ENCODE measurements around the gene PROC. TPM values are rescaled to one million over a fixed set of nuclear protein-coding genes. Genes with fewer than 3 reads are reported as not detected.

PROC gene
- total RNA-seq, 1 experiment from 2014 or later: not detected

DNA sequence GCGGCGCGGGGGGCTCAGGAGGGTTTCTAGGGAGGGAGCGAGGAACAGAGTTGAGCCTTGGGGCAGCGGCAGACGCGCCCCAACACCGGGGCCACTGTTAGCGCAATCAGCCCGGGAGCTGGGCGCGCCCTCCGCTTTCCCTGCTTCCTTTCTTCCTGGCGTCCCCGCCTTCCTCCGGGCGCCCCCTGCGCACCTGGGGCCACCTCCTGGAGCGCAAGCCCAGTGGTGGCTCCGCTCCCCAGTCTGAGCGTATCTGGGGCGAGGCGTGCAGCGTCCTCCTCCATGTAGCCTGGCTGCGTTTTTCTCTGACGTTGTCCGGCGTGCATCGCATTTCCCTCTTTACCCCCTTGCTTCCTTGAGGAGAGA, 5.2 kb downstream of the PROC start:
- intact Hi-C loops (cut with micrococcal nuclease): no loop called here
- Histone ChIP-seq H3K27ac (ENCODE audit: low read depth, low read length) (no peak overlapping the region), H4K20me1 (ENCODE audit: insufficient read depth) (no peaks in the 10 kb centered on the region), H3K9me3 (ENCODE audit: control insufficient read depth in 1 of 2, insufficient read depth in 1 of 2, low read depth in 1 of 2, low read length in 2 of 2) (no peaks in the 10 kb centered on the region), H3K4me3 (replicated peaks in 1 of 2; ENCODE audit: low read depth in 1 of 2, low read length in 2 of 2) (peak overlapping the region; percentile 35 to 50), H3K9ac (ENCODE audit: low read length) (no peak overlapping the region), H2AFZ (ENCODE audit: low read depth, low read length, poor library complexity, severe bottlenecking) (no peak overlapping the region), H3K79me2 (ENCODE audit: insufficient read depth, low read length) (no peaks in the 10 kb centered on the region), H3K36me3 (ENCODE audit: control insufficient read depth in 1 of 2, insufficient read depth in 2 of 2, low read length in 2 of 2) (no peaks in the 10 kb centered on the region), H3K9me2 (ENCODE audit: insufficient read depth) (no peaks in the 10 kb centered on the region), H3K27me3 (ENCODE audit: insufficient read depth, low read length) (no peaks in the 10 kb centered on the region), H3K4me2 (ENCODE audit: low read length) (peak overlapping the region; percentile 73), H3K4me1 (ENCODE audit: control insufficient read depth in 1 of 2, insufficient read depth in 2 of 2, low read length in 2 of 2) (peaks cover 2 to 9% of the 10 kb centered on the region in 2 experiments; a peak in 2 of 4 replicates)
- ATAC-seq: peak; percentile 82
- ChIA-PET CTCF (no interaction called here), POLR2A (no interaction called here), RAD21 (ENCODE audit: low non-redundant PET in 1 of 2, low total read pairs in 2 of 2, uncharacterized antibody in 2 of 2, unreplicated experiment in 2 of 2) (no interaction called here)
- no peak for DNase-seq (ENCODE audit: low read depth, low spot score)
- no TSS peak for BruUV-seq (replicated peaks)
- TF ChIP-seq SIN3A (IDR thresholded peaks at IDR 0.05; ENCODE audit: low read depth) (no peak), EZH2phosphoT487 (IDR thresholded peaks at IDR 0.05; ENCODE audit: borderline replicate concordance) (no peak), YY1 (IDR thresholded peaks at IDR 0.05; ENCODE audit: extremely low read depth, insufficient replicate concordance, low read depth, low read length) (no peak), ZFX (IDR thresholded peaks at IDR 0.05) (no peak), RAD21 (IDR thresholded peaks at IDR 0.05; ENCODE audit: low read depth) (no peak), POLR2AphosphoS5 (IDR thresholded peaks at IDR 0.05; ENCODE audit: low read depth, low read length) (no peak)

- ATAC-seq: peak; percentile 23; the same call in 1 of the 2 replicates
- Histone ChIP-seq H3K27me3 (ENCODE audit: insufficient read depth, low read length) (no peaks in the 10 kb centered on the region), H2AFZ (ENCODE audit: low read depth, low read length, poor library complexity, severe bottlenecking) (no peak overlapping the region), H3K4me3 (replicated peaks in 1 of 2; ENCODE audit: low read depth in 1 of 2, low read length in 2 of 2) (peak overlapping the region; percentile 35 to 50; a peak in 3 of 4 replicates), H3K9ac (ENCODE audit: low read length) (no peak overlapping the region), H3K9me3 (ENCODE audit: control insufficient read depth in 1 of 2, insufficient read depth in 1 of 2, low read depth in 1 of 2, low read length in 2 of 2) (no peaks in the 10 kb centered on the region), H3K4me1 (ENCODE audit: control insufficient read depth in 1 of 2, insufficient read depth in 2 of 2, low read length in 2 of 2) (peaks cover 2 to 9% of the 10 kb centered on the region in 2 experiments; a peak in 2 of 4 replicates), H3K27ac (ENCODE audit: low read depth, low read length) (no peak overlapping the region), H3K36me3 (ENCODE audit: control insufficient read depth in 1 of 2, insufficient read depth in 2 of 2, low read length in 2 of 2) (no peaks in the 10 kb centered on the region), H3K4me2 (ENCODE audit: low read length) (peak overlapping the region; percentile 73), H4K20me1 (ENCODE audit: insufficient read depth) (no peaks in the 10 kb centered on the region), H3K9me2 (ENCODE audit: insufficient read depth) (no peaks in the 10 kb centered on the region), H3K79me2 (ENCODE audit: insufficient read depth, low read length) (no peaks in the 10 kb centered on the region)
- ChIA-PET RAD21 (ENCODE audit: low non-redundant PET in 1 of 2, low total read pairs in 2 of 2, uncharacterized antibody in 2 of 2, unreplicated experiment in 2 of 2) (no interaction called here), POLR2A (no interaction called here), CTCF (interaction anchor here (2.1 kb wide), 1 partner anchor 9 kb away, joined by 8 read pairs; no protein-coding TSS in a partner anchor)
- TF ChIP-seq RAD21 (IDR thresholded peaks at IDR 0.05; ENCODE audit: low read depth): no peak
- TF ChIP-seq, protein P1, sequence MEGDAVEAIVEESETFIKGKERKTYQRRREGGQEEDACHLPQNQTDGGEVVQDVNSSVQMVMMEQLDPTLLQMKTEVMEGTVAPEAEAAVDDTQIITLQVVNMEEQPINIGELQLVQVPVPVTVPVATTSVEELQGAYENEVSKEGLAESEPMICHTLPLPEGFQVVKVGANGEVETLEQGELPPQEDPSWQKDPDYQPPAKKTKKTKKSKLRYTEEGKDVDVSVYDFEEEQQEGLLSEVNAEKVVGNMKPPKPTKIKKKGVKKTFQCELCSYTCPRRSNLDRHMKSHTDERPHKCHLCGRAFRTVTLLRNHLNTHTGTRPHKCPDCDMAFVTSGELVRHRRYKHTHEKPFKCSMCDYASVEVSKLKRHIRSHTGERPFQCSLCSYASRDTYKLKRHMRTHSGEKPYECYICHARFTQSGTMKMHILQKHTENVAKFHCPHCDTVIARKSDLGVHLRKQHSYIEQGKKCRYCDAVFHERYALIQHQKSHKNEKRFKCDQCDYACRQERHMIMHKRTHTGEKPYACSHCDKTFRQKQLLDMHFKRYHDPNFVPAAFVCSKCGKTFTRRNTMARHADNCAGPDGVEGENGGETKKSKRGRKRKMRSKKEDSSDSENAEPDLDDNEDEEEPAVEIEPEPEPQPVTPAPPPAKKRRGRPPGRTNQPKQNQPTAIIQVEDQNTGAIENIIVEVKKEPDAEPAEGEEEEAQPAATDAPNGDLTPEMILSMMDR (IDR thresholded peaks at IDR 0.05 in 2 of 3, conservative IDR thresholded peaks at IDR 0.05 in 1 of 3; ENCODE audit: borderline replicate concordance in 1 of 3, insufficient read depth in 1 of 3, low read depth in 2 of 3, low read length in 2 of 3): peak in 1 of 3 experiments; percentile 18; a peak in 1 of 6 replicates
- no peak for TF ChIP-seq POLR2A (IDR thresholded peaks at IDR 0.05; ENCODE audit: borderline replicate concordance, extremely low read depth, insufficient read depth, insufficient read length)
- no TSS peak for BruUV-seq (replicated peaks)
- no peak for DNase-seq (ENCODE audit: low read depth, low spot score)
- intact Hi-C loops (cut with micrococcal nuclease): no loop called here
Measured at GRCh38 chr2:127423880-127424279, 5.7 kb downstream of the PROC start.

All from HCT116 (cell line).